ENCODE results near the gene FAM117A.
A peak's percentile ranks its signal among the peaks of the same experiment; 100 is the strongest.
"Not testable (repeated sequence)": the region's sequence is repeated elsewhere in the genome, so short reads cannot be mapped to it uniquely, and the experiment has no call there.

Gene FAM117A

GRCh38 chr17:49725452-49726130 is 38.3 kb downstream of the FAM117A start:
- no peak overlapping the region for H3K4me3 ChIP-seq (ENCODE audit: low read depth, low read length)
- in situ Hi-C loops (cut with HindIII; ENCODE audit: low sequenced_read_pairs), result no loop called here
- DNase-seq (ENCODE audit: low read depth, low spot score), result no peak
- TF ChIP-seq CTCF (IDR thresholded peaks at IDR 0.05; ENCODE audit: low read depth, low read length), result no peak

- H3K4me3 ChIP-seq (ENCODE audit: low read depth, low read length); in situ Hi-C loops (cut with HindIII; ENCODE audit: low sequenced_read_pairs); DNase-seq (ENCODE audit: low read depth, low spot score): not testable (repeated sequence)
Measured at GRCh38 chr17:49724552-49724951, 39.4 kb downstream of the FAM117A start.

- H3K4me3 ChIP-seq (ENCODE audit: low read depth, low read length), result no peak overlapping the region
- in situ Hi-C loops (cut with HindIII; ENCODE audit: low sequenced_read_pairs), result no loop called here
- DNase-seq (ENCODE audit: low read depth, low spot score), result no peak
- TF ChIP-seq CTCF (IDR thresholded peaks at IDR 0.05; ENCODE audit: low read depth, low read length), result no peak
Measured at GRCh38 chr17:49723423-49723822, 40.5 kb downstream of the FAM117A start.

GRCh38 chr17:49722066-49722465 is 41.9 kb downstream of the FAM117A start:
- DNase-seq (ENCODE audit: low read depth, low spot score), result no peak
- in situ Hi-C loops (cut with HindIII; ENCODE audit: low sequenced_read_pairs), result no loop called here
- no peak for TF ChIP-seq CTCF (IDR thresholded peaks at IDR 0.05; ENCODE audit: low read depth, low read length)
- no peak overlapping the region for H3K4me3 ChIP-seq (ENCODE audit: low read depth, low read length)

GRCh38 chr17:49717371-49717861 is 46.5 kb downstream of the FAM117A start:
- in situ Hi-C loops (cut with HindIII; ENCODE audit: low sequenced_read_pairs), result no loop called here
- DNase-seq (ENCODE audit: low read depth, low spot score), result peak; percentile 19
- H3K4me3 ChIP-seq (ENCODE audit: low read depth, low read length), result no peak overlapping the region
- no peak for TF ChIP-seq CTCF (IDR thresholded peaks at IDR 0.05; ENCODE audit: low read depth, low read length)

- no peak for DNase-seq (ENCODE audit: low read depth, low spot score)
- no peak for TF ChIP-seq CTCF (IDR thresholded peaks at IDR 0.05; ENCODE audit: low read depth, low read length)
- in situ Hi-C loops (cut with HindIII; ENCODE audit: low sequenced_read_pairs), result no loop called here
- H3K4me3 ChIP-seq (ENCODE audit: low read depth, low read length), result no peak overlapping the region
Measured at GRCh38 chr17:49716668-49717364, 47.1 kb downstream of the FAM117A start.

GRCh38 chr17:49715717-49716279 is 48.1 kb downstream of the FAM117A start:
- no peak for TF ChIP-seq CTCF (IDR thresholded peaks at IDR 0.05; ENCODE audit: low read depth, low read length)
- no peak overlapping the region for H3K4me3 ChIP-seq (ENCODE audit: low read depth, low read length)
- DNase-seq (ENCODE audit: low read depth, low spot score), result no peak
- in situ Hi-C loops (cut with HindIII; ENCODE audit: low sequenced_read_pairs), result no loop called here

Measured in astrocyte of the spinal cord (primary cell).